Stimulated activated CD4-positive, alpha-beta T cell treated with anti-CD3 and anti-CD28 coated beads, Interleukin-1b, Interleukin-23, amount 100 ng/mL, for 24 hours (primary cell): ENCODE data around the gene SLC33A1.
"Not testable (repeated sequence)": the region's sequence is repeated elsewhere in the genome, so short reads cannot be mapped to it uniquely, and the experiment has no call there.

Source experiments
- DNase-seq, 4 experiments: peaks; one replicate each; pipeline ENCODE4 v3.0.0-alpha.2; 2020; ENCODE audit warnings: low read depth in 4 of 4, low spot score in 1 of 4

SLC33A1 gene

DNA sequence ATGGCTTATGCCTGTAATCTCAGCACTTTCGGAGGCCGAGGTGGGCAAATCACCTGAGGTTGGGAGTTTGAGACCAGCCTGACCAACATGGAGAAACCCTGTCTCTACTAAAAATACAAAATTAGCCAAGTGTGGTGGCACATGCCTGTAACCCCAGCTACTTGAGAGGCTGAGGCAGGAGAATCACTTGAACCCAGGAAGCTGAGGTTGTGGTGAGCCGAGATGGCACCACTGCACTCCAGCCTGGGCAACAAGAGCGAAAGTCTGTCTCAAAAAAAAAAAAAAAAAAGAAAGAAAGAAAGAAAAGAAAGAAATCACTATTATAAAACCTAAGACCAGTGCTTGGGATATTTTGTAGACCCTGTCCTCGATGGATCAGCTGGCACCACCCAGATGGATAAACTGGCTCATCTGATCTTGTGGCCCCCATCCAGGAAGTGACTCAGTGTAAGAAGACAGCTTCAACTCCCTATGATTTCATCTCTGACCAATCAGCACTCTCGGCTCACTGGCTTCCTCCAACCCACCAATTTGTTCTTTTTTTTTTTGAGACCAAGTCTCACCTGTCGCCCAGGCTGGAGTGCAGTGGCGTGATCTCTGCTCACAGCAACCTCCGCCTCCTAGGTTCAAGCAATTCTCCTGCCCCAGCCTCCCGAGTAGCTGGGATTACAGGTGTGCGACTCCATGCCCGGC, 8.2 kb upstream of the SLC33A1 start:
- peak in 2 of 4 experiments; percentile 19 to 27 for DNase-seq

DNA sequence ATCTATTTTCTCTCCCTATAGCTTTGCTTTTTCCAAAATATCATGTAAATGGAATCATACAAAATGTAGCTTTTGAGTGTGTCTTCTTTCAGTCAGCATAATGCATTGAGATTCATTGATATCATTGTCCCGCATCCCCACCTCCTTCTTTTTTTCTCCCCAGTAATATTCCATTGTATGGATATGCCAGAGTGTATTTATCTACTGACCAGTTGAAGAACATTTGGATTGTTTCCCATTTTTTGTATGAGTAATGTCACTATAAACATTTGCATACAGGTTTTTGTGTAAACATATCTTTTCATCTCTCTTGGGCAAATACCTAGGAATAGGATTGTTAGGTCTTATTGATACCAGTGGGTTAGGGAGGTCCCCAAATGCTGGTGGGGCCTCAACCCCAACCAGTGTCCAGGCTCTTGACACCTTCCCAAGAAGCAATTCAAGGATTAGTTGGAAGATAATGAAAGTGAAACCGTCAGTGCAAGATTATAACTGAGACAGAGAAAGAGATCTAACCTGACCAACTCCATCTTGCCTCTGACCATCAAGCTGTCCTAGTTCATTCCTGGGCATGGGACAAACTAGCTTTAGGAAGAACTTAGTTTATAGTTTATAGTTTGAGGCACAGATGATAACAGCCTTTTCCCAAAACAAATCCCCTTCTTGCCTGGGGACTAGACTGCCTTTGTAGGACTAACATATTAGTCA, 7.4 kb upstream of the SLC33A1 start:
- no peak for DNase-seq

DNA sequence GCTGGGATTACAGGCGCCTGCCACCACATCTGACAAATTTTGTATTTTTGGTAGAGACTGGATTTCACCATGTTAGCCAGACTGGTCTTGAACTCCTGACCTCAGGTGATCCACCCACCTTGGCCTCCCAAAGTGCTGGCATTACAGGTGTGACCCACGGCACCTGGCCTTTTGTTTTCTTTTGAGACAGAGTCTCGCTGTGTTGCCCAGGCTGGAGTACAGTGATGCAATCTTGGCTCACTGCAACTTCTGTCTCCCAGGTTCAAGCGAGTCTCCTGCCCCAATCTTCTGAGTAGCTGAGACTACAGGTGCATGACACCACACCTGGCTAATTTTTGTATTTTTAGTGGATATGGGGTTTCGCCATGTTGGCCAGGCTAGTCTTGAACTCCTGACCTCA, 6.2 kb upstream of the SLC33A1 start:
- DNase-seq, result not testable (repeated sequence)

DNA sequence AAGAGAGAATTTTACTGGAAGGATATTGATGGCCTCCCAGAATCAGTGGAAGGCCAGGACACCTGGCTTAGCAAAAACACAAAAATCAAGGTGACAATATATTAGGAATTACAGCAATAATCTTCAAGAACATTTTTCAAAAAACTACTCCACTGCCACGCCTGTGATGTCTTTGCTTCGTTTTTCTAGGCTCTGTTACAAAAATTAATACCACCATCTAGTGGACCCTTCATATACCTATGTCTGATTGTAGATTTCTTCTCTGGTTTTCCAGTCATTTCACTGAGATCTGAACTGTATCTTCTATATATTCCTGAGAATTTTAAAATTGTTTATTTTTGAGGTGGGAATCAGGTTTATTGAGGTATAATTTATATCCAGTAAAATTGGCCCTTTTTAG, 5.6 kb upstream of the SLC33A1 start:
- DNase-seq, result no peak

DNA sequence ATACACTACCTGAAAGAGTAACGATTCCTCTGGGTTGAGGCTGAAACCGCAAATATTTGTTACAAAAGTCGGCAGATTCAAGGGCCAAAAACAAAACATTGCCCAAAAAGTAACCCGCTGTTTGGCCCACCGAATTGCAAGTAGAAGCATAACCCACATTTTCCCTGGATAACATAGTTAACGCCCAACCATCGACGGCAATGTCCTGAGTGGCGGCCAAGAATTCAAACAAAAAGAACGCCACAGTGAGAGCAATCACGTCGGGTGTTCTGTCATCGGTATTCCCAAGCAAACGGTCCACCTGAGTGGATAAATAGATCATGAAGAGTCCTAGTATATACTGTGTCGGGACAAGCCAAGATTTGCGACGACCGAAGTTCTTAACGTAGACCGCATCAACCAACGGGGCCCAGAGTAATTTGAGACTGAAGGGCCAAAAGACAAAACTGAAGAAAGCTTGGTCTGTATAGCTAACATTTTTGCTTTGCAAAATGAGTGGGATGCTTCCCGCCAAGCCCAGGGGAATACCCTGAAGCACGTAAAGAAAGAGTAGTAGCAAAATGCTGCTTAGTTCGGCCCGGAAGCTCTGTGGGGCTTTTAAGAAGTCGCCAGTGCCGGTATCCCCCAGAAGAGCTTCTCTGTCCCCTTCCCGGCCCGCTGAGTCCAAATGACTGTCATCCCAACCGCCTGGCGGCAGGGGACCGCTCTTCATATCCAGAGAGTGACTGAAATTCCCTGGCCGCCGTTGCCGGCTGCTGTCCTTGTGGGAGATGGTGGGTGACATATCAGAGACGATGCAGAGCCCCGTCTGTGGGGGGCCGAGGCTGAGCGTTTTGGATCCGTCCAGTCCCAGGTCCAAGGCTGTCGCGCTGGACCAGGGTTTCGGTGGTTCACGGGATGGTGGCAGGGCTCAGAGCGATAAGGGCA, 750 bp downstream of the SLC33A1 start:
- DNase-seq, result peak in 3 of 4 experiments; percentile 7 to 14 (median 10)

DNA sequence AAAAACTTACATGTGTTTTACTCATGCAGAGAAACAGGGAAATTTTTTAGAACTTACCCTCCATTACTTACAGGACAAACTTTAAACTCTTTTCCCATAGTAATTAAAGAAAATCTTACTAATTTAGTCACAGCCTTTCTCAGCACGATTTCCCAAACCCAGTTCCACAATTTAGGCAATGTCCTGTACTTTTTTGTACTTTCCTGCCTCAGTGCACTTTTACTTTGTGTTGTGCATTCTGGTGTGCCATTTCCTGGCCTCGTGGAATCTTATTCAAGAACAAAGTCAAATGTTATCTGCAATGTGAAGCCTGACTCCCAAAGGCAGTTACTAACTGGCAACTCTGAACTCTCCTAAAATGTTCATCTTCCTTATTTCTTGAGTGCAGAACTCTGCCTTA, 1.9 kb downstream of the SLC33A1 start:
- no peak for DNase-seq

DNA sequence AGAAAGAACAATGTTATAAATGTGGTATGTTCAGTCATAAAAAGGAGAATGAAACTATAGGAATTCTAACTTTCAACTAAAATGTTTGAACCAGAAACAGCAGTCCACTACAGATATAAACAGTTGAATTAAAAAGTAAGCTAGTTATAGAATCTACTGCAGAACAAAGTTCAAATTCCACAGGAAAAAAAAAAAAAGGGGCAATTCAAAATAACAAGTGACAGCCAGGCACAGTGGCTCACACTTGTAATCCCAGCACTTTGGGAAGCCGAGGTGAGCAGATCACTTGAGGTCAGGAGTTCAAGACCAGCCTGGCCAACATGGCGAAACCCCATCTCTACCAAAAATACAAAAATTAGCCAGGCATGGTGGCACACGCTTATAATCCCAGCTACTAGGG, 4.8 kb downstream of the SLC33A1 start:
- DNase-seq, result not testable (repeated sequence)

DNA sequence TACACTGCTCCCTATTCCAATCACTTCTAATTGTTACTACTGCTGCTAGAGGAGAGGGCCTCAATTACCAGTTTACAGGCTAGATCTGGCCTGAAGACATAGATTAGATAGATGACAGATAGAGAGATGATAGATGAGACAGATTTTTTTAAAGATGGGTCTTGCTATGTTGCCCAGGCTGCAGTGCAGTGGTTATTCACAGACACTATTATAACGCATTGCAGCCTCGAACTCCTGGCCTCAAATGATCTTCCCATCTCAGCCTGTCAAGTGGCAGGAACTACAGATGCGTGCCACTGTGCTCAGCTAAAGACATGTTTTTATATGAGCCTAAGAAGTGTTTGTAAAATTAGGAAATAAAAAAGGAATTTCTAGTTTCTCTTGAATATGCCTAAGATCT, 6.2 kb downstream of the SLC33A1 start:
- no peak for DNase-seq

DNA sequence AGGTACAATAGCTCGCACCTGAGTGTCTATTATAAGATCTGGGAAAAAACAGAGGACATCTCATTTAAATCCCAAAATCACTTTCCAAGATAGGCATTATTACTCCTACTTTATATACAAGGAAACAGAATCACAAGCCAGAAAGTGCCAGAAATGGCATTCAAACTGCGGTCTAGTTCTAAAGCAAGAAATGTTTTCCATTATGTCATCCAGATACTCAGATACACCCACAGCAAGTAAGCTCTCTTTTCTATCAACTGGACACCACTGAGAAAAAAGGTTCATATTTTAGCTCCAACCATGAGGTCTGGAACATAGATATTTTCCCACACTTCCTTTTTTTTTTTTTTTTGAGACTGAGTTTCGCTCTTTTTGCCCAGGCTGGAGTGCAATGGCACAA, 8.1 kb downstream of the SLC33A1 start:
- DNase-seq, result no peak

DNA sequence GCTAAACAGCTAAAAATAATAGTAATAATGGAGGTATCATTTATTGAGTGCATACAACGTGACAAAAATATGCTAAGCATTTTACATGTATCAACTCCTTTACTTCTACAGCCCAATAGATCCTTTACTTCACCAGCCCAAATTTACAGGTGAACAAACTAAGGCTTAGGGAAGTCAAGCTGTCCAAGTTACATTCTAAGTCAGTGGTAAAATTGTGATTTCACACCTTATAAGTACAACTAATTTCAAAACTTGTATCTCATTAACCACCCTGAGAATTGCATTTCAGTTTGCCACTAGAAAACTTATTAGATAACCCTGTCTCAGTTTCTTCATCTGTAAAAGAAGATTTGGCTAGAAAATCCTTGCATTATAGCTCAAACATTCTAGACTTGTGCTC, 10.7 kb downstream of the SLC33A1 start:
- no peak for DNase-seq

DNA sequence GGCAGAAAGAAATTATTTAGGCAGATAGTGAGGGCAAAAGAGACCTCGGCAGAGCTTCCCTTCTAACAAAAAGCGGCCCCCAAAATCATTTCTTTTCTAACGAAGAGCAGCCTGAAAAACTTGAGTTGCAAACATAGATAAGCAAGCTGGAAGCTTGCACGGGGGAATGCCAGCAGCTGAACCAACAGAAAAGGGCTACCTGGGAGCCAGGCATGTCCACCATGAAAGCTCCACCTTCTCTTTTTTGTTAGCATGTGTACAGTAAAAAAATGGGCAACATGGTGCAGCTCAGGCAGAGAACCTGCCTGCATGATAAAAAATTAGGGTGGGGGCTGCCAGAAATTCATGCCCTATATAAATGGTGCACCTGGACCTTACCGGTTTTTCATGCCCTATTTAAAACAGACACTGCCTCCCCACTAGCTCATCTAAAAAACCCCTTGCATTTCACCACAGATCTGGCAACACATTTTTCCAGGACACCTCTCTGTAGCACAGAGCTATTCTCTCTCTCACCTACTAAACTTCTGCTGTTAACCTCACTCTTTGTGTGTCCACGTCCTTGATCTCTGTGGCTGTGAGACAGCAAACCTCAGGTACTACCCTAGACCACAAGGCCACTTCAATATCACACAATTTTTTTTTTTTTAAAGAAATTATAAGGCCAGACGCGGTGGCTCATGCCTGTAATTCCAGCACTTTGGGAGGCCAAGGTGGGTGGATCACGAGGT, 18.7 kb downstream of the SLC33A1 start:
- no peak for DNase-seq

DNA sequence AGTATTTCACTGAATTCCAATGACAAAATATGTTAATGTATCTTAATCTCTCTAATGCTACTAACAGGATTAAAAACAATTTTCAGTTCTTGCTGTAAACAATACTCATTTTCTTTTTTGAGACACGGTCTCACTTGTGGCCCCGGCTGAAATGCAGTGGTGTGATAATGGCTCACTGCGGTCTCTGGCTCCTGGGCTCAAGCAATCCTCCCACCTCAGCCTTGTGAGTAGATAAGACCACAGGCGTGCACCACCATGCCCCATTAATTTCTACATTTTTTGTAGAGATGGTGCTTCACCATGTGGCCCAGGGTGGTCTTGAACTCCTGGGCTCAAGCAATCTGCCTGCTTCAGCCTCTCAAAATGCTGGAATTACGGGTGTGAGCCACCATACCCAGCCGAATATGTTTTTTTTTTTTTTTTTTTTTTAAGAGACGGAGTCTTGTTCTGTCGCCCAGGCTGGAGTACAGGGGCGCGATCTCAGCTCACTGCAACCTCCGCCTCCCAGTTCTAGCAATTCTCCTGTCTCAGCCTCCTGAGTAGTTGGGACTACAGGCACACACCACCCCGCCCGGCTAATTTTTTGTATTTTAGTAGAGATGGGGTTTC, 25.6 kb downstream of the SLC33A1 start:
- not testable (repeated sequence) for DNase-seq

DNA sequence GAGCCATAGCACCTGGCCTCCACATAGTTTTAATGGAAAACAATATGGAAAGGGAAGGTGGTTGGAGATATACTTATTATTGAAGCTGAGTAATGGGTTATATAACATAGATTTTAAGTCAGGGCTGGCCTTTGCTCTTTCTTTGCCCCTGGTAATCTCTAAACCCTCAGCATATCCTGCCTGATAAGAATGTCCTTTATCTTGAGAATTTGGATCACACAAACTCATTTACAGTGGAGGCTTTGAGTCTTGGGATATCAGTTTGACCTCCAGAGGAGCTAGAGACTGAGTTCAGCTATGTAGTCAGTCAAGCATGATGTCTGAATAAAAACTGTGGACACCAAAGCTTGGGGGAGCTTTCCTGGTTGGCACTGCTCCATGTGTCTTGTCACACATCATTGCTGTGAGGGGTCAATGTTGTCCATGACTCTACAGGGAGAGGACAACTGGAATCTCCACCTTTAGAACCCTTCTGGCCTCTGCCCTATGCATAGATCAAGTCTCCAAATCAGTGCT, 39.1 kb downstream of the SLC33A1 start:
- no peak for DNase-seq

DNA sequence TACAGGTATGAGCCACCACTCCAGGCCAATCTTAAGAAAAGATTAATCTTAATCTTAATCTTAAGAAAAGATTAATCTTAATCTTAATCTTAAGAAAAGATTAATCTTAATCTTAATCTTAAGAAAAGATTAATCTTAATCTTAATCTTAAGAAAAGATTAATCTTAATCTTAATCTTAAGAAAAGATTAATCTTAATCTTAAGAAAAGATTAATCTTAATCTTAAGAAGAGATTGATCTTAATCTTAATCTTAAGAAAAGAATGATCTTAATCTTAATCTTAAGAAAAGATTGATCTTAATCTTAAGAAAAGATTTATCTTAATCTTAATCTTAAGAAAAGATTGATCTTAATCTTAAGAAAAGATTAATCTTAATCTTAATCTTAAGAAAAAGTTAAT, 41.0 kb downstream of the SLC33A1 start:
- DNase-seq, result not testable (repeated sequence)

DNA sequence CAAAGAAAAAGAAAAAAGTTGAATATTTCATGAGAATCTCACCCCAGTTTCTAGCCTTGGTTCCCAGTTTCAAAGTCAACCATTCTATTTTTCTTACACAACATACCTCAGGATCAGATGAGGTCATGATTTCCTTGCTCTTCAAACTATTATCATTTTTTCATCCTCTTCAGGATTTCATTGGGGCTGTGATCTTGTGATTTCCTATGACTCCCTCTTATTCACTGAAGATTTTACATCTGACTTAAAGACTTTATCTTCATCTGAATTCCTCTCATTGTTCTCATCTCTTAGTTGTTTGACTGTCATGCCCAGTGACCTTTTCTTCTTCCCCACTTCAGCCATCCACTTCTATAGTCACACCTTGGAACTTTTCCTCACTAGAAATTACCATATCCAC, 45.0 kb downstream of the SLC33A1 start:
- DNase-seq, result no peak

DNA sequence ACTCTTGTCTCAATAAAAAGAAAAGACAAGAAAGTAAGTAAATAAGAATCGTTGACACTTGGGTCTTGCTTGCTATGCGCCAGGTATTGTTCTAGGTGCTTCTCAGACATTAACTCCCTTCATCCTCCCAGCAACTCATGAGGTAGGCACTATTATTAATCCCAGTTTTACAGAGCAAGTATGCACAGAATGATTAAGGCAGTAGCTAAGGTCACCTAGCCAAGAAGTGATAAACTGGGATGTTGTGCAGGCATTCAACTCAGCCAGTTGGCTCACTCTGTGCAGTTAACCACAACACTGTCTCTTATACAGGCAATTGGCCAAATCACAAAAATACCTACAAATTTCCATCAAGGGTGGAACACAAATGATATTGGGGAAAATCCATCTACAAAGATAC, 46.4 kb downstream of the SLC33A1 start:
- DNase-seq, result no peak

DNA sequence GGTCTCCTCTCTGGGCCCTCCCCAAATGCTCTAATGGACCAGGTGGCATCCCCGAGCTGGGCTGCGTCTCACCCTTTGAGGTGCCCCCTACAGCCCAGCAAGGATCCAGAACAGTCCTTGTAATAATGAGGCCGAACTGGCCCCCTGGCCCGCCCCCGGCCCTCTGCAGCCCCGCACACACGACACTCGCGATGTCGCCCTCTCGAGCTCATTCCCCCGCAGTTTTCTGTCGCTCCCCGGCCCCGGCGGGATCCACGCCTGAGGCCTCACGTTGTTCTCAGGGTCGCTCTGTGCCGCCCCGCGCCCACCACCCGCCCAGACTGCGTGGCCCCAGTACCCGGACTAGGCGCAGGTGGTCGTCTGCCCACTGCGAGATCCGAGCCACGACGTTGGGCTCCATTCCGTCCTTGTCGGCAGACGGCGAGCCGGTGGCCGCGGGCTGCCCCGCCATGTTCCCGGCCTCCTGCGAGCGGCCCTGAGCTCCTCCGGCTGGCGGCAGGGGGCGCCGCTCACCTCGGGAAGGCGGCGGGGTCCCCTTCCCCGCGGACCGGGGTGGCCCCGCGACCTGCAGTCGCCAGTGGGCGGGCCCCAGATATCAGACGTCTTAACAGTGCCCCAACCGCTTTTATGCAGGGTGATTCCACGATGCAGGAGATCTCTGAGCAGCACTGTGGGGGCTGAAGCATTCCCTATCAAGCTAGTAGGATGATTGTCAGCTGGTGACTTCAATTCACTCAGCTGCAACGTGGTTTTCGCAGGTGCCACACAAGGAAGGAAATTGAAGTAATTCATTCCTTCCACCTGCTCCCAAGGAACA, 48.2 kb downstream of the SLC33A1 start, which contains the start of gene C3orf33:
TSS of gene C3orf33 (minus strand) at position 477 of the 817 bp plus-strand sequence. CDS start at position 451, 26 bp downstream.
- DNase-seq, result peak; percentile 40 to 66 (median 54)

DNA sequence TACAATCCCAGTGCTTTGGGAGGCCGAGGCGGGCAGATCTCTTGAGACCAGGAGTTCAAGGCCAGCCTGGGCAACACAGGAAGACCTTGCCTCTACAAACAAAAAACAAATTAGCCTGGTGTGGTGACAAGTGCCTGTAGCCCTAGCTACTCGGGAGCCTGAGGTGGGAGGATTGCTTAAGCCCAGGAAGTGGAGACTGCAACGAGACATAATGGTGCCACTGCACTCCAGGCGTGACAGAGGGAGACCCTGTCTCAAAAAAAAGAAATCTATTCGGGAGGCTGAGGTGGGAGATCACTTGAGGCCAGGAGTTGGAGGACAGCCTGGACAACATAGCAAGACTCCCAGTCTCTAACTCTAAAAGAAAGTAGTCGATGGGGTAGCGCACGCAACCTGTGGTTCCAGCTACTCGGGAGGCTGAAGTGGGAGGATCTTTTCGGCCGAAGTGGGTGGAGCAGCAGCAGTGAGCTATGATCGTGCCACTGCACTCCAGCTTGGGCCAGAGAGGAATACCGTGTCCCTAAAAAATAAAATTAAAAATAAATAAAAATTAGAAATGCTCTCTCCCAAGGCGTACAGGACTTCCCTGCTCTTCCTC, 48.9 kb downstream of the SLC33A1 start:
- DNase-seq, result peak in 3 of 4 experiments; percentile 2 to 43 (median 29)

DNA sequence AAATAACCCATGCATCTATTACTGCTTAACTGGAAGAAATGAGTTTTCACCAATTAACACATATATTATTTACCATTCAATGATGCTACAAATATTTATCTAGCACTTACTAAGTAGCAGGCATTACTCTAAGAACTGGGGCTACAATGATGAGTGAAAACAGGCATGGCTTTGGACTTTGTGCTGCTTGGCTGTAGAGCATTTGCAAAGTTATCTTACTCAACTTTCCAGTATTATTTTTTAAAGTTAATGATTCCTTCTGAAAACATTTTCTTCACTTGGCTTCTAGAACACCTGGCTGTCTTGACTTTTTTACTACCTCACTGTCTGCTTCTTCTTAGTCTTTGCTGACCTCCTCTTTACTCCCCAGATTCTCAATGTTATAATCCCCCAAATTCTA, 49.9 kb downstream of the SLC33A1 start:
- DNase-seq, result no peak
